22Rv1 (cell line): ENCODE measurements around the gene IL1R1.

Source experiments
- CTCF ChIP-seq: fragments of 450-650 bp; IDR thresholded peaks from 2 replicates; pipeline ENCODE4 v1.5.1; 2017; ENCODE audit warnings: mild to moderate bottlenecking
- ZFX ChIP-seq: fragments of 450-650 bp; IDR thresholded peaks from 2 replicates; pipeline ENCODE4 v1.6.1; 2017; ENCODE audit warnings: antibody characterized with exemption, borderline replicate concordance

GRCh38 chr2:102217032-102217431 lies 74.5 kb downstream of the IL1R1 start:
- no peak for TF ChIP-seq CTCF
- no peak for TF ChIP-seq ZFX
